ENCODE results near the gene PRAMEF5.
"Not testable (repeated sequence)": the region's sequence is repeated elsewhere in the genome, so short reads cannot be mapped to it uniquely, and the experiment has no call there.

DNA sequence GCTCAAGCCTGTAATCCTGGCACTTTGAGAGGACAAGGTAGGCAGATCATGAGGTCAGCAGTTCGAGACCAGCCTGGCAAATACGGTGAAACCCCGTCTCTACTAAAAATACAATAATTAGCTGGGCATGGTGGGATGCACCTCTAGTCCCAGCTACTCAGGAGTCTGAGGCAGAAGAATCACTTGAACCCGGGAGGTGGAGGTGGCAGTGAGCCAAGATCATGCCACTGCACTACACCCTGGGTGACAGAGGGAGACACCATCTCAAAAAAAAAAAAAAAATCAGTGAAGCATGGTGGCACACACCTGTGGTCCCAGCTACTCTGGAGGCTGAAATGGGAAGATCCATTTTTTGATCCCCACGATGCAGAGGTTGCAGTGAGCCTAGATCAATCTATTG lies 23.9 kb upstream of the PRAMEF5 start:
- TF ChIP-seq, protein P1, sequence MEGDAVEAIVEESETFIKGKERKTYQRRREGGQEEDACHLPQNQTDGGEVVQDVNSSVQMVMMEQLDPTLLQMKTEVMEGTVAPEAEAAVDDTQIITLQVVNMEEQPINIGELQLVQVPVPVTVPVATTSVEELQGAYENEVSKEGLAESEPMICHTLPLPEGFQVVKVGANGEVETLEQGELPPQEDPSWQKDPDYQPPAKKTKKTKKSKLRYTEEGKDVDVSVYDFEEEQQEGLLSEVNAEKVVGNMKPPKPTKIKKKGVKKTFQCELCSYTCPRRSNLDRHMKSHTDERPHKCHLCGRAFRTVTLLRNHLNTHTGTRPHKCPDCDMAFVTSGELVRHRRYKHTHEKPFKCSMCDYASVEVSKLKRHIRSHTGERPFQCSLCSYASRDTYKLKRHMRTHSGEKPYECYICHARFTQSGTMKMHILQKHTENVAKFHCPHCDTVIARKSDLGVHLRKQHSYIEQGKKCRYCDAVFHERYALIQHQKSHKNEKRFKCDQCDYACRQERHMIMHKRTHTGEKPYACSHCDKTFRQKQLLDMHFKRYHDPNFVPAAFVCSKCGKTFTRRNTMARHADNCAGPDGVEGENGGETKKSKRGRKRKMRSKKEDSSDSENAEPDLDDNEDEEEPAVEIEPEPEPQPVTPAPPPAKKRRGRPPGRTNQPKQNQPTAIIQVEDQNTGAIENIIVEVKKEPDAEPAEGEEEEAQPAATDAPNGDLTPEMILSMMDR (conservative IDR thresholded peaks at IDR 0.05; ENCODE audit: low read depth in 2 of 2) = not testable (repeated sequence)
- TF ChIP-seq, protein P2, sequence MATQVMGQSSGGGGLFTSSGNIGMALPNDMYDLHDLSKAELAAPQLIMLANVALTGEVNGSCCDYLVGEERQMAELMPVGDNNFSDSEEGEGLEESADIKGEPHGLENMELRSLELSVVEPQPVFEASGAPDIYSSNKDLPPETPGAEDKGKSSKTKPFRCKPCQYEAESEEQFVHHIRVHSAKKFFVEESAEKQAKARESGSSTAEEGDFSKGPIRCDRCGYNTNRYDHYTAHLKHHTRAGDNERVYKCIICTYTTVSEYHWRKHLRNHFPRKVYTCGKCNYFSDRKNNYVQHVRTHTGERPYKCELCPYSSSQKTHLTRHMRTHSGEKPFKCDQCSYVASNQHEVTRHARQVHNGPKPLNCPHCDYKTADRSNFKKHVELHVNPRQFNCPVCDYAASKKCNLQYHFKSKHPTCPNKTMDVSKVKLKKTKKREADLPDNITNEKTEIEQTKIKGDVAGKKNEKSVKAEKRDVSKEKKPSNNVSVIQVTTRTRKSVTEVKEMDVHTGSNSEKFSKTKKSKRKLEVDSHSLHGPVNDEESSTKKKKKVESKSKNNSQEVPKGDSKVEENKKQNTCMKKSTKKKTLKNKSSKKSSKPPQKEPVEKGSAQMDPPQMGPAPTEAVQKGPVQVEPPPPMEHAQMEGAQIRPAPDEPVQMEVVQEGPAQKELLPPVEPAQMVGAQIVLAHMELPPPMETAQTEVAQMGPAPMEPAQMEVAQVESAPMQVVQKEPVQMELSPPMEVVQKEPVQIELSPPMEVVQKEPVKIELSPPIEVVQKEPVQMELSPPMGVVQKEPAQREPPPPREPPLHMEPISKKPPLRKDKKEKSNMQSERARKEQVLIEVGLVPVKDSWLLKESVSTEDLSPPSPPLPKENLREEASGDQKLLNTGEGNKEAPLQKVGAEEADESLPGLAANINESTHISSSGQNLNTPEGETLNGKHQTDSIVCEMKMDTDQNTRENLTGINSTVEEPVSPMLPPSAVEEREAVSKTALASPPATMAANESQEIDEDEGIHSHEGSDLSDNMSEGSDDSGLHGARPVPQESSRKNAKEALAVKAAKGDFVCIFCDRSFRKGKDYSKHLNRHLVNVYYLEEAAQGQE (IDR thresholded peaks at IDR 0.05; ENCODE audit: unreplicated experiment) = not testable (repeated sequence)
- TF ChIP-seq ZNF331 (CRISPR knock-in tag; IDR thresholded peaks at IDR 0.05; ENCODE audit: low read depth); CREB1 (CRISPR knock-in tag; IDR thresholded peaks at IDR 0.05; ENCODE audit: low read depth); EZH2phosphoT487 (IDR thresholded peaks at IDR 0.05; ENCODE audit: unreplicated experiment); POLR2AphosphoS5 (IDR thresholded peaks at IDR 0.05; ENCODE audit: low read depth); EZH2 (IDR thresholded peaks at IDR 0.05; ENCODE audit: low read depth, unreplicated experiment): not testable (repeated sequence)
- TF ChIP-seq, protein P3, sequence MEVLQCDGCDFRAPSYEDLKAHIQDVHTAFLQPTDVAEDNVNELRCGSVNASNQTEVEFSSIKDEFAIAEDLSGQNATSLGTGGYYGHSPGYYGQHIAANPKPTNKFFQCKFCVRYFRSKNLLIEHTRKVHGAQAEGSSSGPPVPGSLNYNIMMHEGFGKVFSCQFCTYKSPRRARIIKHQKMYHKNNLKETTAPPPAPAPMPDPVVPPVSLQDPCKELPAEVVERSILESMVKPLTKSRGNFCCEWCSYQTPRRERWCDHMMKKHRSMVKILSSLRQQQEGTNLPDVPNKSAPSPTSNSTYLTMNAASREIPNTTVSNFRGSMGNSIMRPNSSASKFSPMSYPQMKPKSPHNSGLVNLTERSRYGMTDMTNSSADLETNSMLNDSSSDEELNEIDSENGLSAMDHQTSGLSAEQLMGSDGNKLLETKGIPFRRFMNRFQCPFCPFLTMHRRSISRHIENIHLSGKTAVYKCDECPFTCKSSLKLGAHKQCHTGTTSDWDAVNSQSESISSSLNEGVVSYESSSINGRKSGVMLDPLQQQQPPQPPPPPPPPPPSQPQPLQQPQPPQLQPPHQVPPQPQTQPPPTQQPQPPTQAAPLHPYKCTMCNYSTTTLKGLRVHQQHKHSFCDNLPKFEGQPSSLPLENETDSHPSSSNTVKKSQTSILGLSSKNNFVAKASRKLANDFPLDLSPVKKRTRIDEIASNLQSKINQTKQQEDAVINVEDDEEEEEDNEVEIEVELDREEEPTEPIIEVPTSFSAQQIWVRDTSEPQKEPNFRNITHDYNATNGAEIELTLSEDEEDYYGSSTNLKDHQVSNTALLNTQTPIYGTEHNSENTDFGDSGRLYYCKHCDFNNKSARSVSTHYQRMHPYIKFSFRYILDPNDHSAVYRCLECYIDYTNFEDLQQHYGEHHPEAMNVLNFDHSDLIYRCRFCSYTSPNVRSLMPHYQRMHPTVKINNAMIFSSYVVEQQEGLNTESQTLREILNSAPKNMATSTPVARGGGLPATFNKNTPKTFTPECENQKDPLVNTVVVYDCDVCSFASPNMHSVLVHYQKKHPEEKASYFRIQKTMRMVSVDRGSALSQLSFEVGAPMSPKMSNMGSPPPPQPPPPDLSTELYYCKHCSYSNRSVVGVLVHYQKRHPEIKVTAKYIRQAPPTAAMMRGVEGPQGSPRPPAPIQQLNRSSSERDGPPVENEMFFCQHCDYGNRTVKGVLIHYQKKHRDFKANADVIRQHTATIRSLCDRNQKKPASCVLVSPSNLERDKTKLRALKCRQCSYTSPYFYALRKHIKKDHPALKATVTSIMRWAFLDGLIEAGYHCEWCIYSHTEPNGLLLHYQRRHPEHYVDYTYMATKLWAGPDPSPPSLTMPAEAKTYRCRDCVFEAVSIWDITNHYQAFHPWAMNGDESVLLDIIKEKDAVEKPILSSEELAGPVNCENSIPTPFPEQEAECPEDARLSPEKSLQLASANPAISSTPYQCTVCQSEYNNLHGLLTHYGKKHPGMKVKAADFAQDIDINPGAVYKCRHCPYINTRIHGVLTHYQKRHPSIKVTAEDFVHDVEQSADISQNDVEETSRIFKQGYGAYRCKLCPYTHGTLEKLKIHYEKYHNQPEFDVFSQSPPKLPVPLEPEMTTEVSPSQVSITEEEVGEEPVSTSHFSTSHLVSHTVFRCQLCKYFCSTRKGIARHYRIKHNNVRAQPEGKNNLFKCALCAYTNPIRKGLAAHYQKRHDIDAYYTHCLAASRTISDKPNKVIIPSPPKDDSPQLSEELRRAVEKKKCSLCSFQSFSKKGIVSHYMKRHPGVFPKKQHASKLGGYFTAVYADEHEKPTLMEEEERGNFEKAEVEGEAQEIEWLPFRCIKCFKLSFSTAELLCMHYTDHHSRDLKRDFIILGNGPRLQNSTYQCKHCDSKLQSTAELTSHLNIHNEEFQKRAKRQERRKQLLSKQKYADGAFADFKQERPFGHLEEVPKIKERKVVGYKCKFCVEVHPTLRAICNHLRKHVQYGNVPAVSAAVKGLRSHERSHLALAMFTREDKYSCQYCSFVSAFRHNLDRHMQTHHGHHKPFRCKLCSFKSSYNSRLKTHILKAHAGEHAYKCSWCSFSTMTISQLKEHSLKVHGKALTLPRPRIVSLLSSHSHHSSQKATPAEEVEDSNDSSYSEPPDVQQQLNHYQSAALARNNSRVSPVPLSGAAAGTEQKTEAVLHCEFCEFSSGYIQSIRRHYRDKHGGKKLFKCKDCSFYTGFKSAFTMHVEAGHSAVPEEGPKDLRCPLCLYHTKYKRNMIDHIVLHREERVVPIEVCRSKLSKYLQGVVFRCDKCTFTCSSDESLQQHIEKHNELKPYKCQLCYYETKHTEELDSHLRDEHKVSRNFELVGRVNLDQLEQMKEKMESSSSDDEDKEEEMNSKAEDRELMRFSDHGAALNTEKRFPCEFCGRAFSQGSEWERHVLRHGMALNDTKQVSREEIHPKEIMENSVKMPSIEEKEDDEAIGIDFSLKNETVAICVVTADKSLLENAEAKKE (CRISPR knock-in tag; IDR thresholded peaks at IDR 0.05) = not testable (repeated sequence)
